ENCODE data around the gene COL8A1. TPM values are rescaled to one million over a fixed set of nuclear protein-coding genes. Genes with fewer than 3 reads are reported as not detected.

Gene COL8A1
- total RNA-seq, 1 experiment from 2014 or later, result 22.5 TPM

- no peak for DNase-seq (ENCODE audit: low read depth)
Measured at GRCh38 chr3:99670556-99670950, 32.2 kb downstream of the COL8A1 start.

DNA sequence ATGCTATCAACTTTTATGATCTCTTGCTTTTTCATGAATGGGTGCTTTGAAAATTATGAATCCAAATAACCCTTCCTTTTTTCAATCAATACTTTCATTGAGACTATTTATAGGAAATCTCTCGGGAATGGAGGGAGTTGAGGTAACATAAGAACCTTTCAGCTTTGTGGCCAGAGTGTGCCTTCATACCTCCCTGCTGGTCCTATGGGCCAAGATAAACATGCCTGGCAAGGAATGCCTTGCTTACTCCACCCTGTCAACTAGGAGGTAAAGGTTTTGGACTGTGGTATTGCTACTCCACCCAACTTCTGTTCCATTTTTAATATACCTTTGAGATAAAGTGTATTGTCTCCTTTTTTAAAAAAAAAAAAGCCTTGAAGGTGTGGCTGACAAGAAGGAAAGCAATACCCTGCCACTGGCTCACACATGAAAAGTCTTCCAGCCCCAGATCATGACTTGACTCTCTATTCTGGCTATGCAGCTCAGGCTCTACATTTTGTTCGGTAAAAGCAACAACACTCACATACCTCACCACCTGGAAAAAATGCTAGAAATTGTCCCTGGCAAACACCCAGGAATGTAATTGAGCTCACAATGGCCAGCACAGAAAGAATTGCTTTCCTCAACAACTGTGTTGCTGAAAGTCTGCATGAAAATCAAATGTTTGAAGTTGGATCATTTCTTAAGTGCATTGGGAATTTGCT lies 35.8 kb downstream of the COL8A1 start:
- DNase-seq (ENCODE audit: low read depth), result no peak

DNA sequence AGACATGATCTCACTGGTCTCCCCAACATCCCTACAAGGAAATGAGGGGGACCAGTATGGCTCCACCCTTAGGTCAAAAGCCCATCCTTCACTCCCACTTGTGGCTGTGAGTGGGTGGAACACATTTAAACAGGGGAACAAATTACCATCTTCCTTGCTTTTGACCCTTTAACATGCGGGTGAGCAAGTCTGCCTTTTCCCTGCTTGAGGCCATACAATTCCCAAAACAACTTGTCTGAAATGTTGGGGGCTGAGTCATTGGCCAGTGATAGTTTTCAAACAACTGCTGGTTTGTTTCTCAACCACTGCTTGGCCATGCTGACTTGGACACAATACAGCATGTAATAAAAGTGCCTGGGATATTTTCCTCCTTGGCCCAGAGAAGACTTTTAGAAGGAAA lies 39.6 kb downstream of the COL8A1 start:
- DNase-seq (ENCODE audit: low read depth), result peak; percentile 92

DNA sequence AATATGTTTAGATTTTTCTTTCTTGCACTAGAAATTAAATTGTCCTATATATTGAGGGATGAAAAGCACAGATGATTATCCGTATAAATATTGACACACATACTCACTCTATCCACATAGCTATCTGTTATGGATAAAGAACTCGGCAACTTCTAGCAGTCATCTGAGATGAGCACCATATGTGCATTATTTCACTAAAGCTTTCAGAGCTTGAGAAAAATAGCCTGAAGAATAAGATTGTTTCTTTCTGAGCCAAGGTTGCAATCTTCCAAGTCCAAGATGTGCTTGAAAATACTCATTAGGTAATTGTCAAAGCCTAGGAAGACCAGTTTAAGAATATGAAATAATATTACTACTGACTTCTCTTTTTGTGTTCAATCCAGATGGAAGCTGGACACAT lies 40.5 kb downstream of the COL8A1 start:
- no peak for DNase-seq (ENCODE audit: low read depth)

- DNase-seq (ENCODE audit: low read depth), result no peak
Measured at GRCh38 chr3:99681512-99681911, 43.1 kb downstream of the COL8A1 start.

DNA sequence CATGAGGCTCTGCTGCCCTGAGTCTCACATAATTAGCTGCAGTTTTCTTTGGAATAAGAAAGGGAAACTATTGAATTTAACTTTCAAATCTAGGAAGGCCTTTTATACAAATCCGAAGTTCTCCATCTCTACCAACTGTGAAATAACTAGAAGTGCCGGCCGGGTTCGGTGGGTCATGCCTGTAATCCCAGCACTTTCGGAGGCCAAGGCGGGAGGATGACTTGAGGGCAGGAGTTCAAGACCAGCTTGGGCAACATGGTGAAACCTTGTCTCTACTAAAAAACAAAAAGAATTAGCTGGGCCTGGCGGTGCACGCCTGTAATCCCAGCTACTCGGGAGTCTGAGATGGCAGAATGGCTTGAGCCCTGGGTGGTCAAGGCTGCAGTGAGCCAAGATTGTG lies 43.6 kb downstream of the COL8A1 start:
- DNase-seq (ENCODE audit: low read depth), result no peak

DNA sequence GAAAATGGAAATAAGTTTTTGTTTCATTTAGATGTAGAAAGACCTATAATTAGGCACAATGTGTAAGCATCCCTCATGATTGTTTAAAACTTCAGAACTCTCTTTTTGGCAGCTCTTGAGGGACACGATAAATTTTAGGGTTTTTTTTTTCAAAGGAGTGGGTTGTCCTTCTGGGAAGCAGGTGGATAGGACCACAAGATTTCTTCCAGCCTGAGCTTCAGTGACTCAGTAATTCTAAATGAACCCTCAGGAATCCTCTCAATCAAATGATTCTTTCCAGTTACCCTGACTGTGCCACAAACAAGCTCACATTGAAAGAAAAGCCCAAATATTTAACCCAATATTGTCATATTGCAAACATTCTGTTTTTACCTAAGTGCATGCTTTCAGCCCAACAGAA lies 45.1 kb downstream of the COL8A1 start:
- DNase-seq (ENCODE audit: low read depth), result no peak

DNA sequence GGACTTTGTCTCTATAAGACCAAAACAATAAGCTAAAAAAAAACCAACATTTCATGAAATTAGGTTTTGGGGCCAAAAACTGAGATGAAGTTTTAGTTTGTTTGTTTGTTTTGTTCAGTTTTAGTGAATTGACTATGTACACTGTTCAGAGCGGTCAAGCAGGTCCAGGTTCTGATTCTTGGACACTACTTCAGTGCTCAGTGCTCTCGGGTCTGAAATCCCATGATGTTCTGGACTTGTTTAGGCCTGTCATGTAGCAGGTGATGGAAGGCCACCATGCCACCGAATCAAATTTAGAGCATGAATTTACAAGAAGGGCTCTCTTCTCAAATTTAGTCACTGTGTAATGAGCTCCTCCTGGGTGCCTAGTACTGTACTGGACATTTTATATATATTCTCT lies 45.5 kb downstream of the COL8A1 start:
- DNase-seq (ENCODE audit: low read depth), result no peak

GRCh38 chr3:99684644-99685043 lies 46.2 kb downstream of the COL8A1 start:
- DNase-seq (ENCODE audit: low read depth), result no peak

- no peak for DNase-seq (ENCODE audit: low read depth)
Measured at GRCh38 chr3:99686469-99686868, 48.1 kb downstream of the COL8A1 start.

- peak; percentile 77 for DNase-seq (ENCODE audit: low read depth)
Measured at GRCh38 chr3:99686955-99687612, 48.7 kb downstream of the COL8A1 start.

- no peak for DNase-seq (ENCODE audit: low read depth)
Measured at GRCh38 chr3:99690761-99691369, 52.5 kb downstream of the COL8A1 start.

DNA sequence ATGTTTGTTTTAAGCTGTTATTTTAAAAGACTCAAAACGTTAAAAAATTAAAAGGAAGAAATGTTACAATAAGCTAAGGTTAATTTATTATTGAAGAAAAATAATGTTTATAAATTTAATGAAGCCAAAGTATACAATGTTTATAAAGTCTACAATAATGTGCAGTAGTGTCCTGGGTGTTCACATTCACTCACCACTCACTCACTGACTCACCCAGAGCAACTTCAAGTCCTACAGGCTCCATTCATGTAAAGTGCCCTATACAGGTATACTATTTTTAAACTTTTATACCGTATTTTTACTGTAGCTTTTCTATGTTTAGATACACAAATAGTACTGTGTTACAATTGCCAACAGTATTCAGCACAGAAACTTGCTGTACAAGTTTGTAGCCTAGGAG lies 55.2 kb downstream of the COL8A1 start:
- no peak for DNase-seq (ENCODE audit: low read depth)

GRCh38 chr3:99696497-99696896 lies 58.1 kb downstream of the COL8A1 start:
- no peak for DNase-seq (ENCODE audit: low read depth)

DNA sequence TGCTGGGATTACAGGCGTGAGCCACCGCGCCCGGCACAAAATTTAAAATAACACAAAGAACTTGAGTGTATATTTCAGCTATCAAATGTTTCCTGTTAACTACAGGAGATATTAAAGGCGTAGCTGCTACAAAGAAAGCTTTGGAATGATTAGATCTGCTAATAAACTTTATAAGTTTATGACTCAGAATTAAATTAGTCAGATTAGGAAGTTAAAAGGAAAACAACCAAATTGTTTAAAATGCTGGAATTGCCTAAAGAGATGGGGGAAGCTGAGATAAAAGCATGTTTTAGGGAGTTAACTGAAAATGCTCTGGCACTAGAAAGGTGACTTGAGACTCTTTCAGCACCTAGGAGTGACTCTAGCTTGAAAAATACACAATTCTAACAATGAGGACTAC lies 58.9 kb downstream of the COL8A1 start:
- no peak for DNase-seq (ENCODE audit: low read depth)

GRCh38 chr3:99698932-99699331 lies 60.5 kb downstream of the COL8A1 start:
- DNase-seq (ENCODE audit: low read depth), result no peak

- peak; percentile 81 for DNase-seq (ENCODE audit: low read depth)
Measured at GRCh38 chr3:99699841-99700240, 61.4 kb downstream of the COL8A1 start.

DNA sequence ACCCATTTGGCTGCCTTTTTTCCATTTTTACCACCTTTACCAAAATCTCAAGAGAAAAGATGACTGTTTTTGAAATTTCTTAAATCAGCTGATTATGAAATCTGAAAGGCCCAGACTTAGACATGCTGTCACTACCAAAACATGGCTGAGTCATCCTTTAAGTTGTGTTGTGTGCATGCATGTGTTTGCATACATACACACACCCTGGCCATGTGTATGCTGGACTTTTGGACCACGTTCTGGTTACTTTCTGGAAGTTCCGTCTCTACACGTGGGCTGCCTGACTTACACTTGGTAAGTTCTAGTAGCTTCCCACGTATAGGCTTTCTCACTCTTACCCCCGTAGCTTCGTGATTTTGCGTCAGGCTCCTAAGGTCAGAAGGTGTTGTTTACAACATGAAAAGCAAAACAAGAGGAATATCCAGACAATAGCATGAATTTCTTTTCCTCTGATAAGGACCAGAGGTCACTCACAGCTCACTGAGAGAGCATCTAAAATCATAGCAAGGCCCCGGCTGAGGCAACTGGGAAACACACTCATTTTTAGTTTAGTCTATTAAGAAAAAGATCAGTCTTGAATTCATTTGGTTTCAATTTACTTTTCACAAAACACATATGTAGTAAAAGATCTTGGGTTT lies 62.4 kb downstream of the COL8A1 start:
- no peak for DNase-seq (ENCODE audit: low read depth)

GRCh38 chr3:99702953-99703943 lies 64.9 kb downstream of the COL8A1 start:
- no peak for DNase-seq (ENCODE audit: low read depth)

DNA sequence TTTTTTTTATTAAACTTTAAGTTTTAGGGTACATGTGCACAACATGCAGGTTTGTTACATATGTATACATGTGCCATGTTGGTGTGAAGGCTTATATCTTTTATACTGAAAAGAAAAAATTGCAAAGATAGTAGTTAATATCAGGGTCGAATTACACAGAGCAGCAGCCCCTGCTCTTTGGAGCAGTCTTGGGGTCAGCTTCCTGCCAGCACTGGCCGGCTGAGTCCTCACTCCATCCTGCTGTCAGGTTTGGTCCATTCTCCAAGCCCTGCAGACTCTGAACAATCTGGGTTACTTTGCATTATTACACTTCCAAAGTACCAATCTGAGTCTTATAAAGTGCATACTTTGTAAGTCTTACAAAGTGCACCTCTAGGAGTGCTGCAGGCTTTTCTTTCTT lies 66.0 kb downstream of the COL8A1 start:
- no peak for DNase-seq (ENCODE audit: low read depth)

DNA sequence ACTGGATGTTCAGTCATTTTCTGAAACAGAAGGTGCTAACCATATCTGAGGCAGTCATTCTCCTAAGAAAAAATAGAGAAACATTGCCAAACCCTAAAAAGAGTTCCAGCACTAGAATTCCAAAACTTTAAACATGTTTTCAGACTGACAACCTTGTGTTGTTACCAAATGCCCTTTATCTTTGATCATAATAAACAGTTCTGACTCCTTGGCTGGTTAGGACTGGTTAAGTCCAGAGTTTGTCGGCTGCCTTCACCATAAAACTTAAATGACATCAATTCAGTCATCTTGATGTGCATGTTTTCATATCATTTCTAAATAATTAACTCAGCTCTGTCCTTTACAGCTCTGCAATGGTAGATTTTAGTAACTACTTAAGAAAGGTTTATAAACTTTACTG lies 68.0 kb downstream of the COL8A1 start:
- no peak for DNase-seq (ENCODE audit: low read depth)

All from RPMI7951 (cell line).